B cell (primary cell): ENCODE data around the gene DPYD. TPM values are rescaled to one million over a fixed set of nuclear protein-coding genes. Genes with fewer than 3 reads are reported as not detected.

Experiments used
- ATAC-seq: fragments of 200-7000 bp; cut with Tn5 transposase; one replicate; pipeline ENCODE4 v1.10.0; 2021; ENCODE audit warnings: low read depth, mild to moderate bottlenecking, moderate number of reproducible peaks, moderate library complexity
- CTCF ChIA-PET: fragments of 350-600 bp; sonication (Branson Sonifier 250); formaldehyde crosslinking; loops from one replicate; lab custom pipeline; 2021; ENCODE audit warnings: antibody characterized with exemption, inconsistent platforms; lab: Charles Lee
- POLR2A ChIA-PET: fragments of 350-600 bp; sonication (Branson Sonifier 250); formaldehyde crosslinking; loops from one replicate; lab custom pipeline; 2021; ENCODE audit warnings: antibody characterized with exemption; lab: Charles Lee
- DNase-seq: peaks from one replicate; pipeline ENCODE4 v3.0.0; 2013
- H2AFZ ChIP-seq: 2 replicates; pipeline ENCODE4 v1.6.1; 2012; ENCODE audit warnings: mild to moderate bottlenecking, low read depth, low read length; ENCODE audit not compliant: insufficient read depth, poor library complexity, severe bottlenecking
- H3K27ac ChIP-seq, 2 donors: 1 replicate in 1 of 2; 2 replicates in 1 of 2; pipeline ENCODE4 v1.5.1; 2012 to 2013; ENCODE audit warnings: low read length in 2 of 2, mild to moderate bottlenecking in 2 of 2, moderate library complexity in 1 of 2
- H3K27me3 ChIP-seq, 4 experiments: fragments of 200-600 bp in 1 of 4; sonication (generic) in 1 of 4; replicated peaks in 1 of 4; 1 replicate in 2 of 4; 2 replicates in 2 of 4; pipeline versions ENCODE4 v1.6.1 to v1.7.0; 2013 to 2016; ENCODE audit warnings: low read length in 3 of 4, mild to moderate bottlenecking in 2 of 4, mixed read lengths in 1 of 4, moderate library complexity in 1 of 4; ENCODE audit not compliant: insufficient read depth in 4 of 4, control insufficient read depth in 3 of 4; ENCODE audit errors: control extremely low read depth in 1 of 4
- H3K36me3 ChIP-seq, 2 experiments: replicated peaks in 1 of 2; 1 replicate in 1 of 2; 2 replicates in 1 of 2; pipeline versions ENCODE4 v1.6.1 to v1.7.1; 2013; ENCODE audit warnings: low read length in 1 of 2; ENCODE audit not compliant: insufficient read depth in 2 of 2, control insufficient read depth in 1 of 2; ENCODE audit errors: control extremely low read depth in 1 of 2, extremely low read depth in 1 of 2
- H3K4me1 ChIP-seq, 2 donors: fragments of 200-600 bp in 1 of 2; sonication (generic) in 1 of 2; 1 replicate in 1 of 2; 2 replicates in 1 of 2; pipeline versions ENCODE4 v1.5.1 to v1.6.1; 2013 to 2017; ENCODE audit warnings: low read length in 2 of 2; ENCODE audit not compliant: control insufficient read depth in 2 of 2, insufficient read depth in 2 of 2
- H3K4me2 ChIP-seq: replicated peaks from 2 replicates; pipeline ENCODE3; 2012; ENCODE audit warnings: mild to moderate bottlenecking, low read depth, low read length; ENCODE audit not compliant: poor library complexity, severe bottlenecking
- H3K4me3 ChIP-seq, 5 experiments: fragments of 200-600 bp in 1 of 5; sonication (generic) in 1 of 5; 1 replicate in 3 of 5; 2 replicates in 2 of 5; pipeline versions ENCODE4 v1.5.1 to v1.7.0; 2011 to 2016; ENCODE audit warnings: low read length in 4 of 5, mild to moderate bottlenecking in 4 of 5, low read depth in 2 of 5, control low read depth in 1 of 5, moderate library complexity in 1 of 5; ENCODE audit not compliant: insufficient read depth in 1 of 5; ENCODE audit errors: control extremely low read depth in 1 of 5, extremely low read depth in 1 of 5
- H3K79me2 ChIP-seq: fragments of 200-600 bp; sonication (generic); one replicate; pipeline ENCODE4 v1.6.0; 2016; ENCODE audit warnings: low read length; ENCODE audit not compliant: control insufficient read depth, insufficient read depth
- H3K9ac ChIP-seq: fragments of 200-600 bp; sonication (generic); 2 replicates; pipeline ENCODE4 v1.6.1; 2017; ENCODE audit warnings: mild to moderate bottlenecking, low read length, moderate library complexity
- H3K9me3 ChIP-seq, 3 donors: one replicate each; pipeline versions ENCODE4 v1.6.1 to v1.7.1; 2013; ENCODE audit warnings: low read length in 2 of 3; ENCODE audit not compliant: control insufficient read depth in 2 of 3, insufficient read depth in 1 of 3; ENCODE audit errors: control extremely low read depth in 1 of 3
- H4K20me1 ChIP-seq: 2 replicates; pipeline ENCODE4 v1.6.0; 2012; ENCODE audit warnings: mild to moderate bottlenecking, low read length; ENCODE audit not compliant: insufficient read depth, control insufficient read depth, poor library complexity, severe bottlenecking
- H3K27ac Mint-ChIP-seq: one replicate; pipeline ENCODE4 v1.8.0; 2021; ENCODE audit warnings: mixed read lengths
- H3K27me3 Mint-ChIP-seq: one replicate; pipeline ENCODE4 v1.8.0; 2021; ENCODE audit warnings: mixed read lengths
- H3K4me1 Mint-ChIP-seq: one replicate; pipeline ENCODE4 v1.8.0; 2021; ENCODE audit warnings: mixed read lengths
- H3K4me3 Mint-ChIP-seq: one replicate; pipeline ENCODE4 v1.8.0; 2021; ENCODE audit warnings: mixed read lengths
- H3K9me3 Mint-ChIP-seq: one replicate; pipeline ENCODE4 v1.8.0; 2022; ENCODE audit warnings: mixed read lengths; ENCODE audit not compliant: insufficient read depth
- CTCF ChIP-seq: fragments of 200-600 bp; IDR thresholded peaks from one replicate; pipeline ENCODE4 v1.8.0; 2022; ENCODE audit warnings: antibody characterized with exemption, mild to moderate bottlenecking
- EZH2 ChIP-seq: IDR thresholded peaks from 2 replicates; pipeline ENCODE4 v1.6.1; 2012; ENCODE audit warnings: borderline replicate concordance, low read depth, mild to moderate bottlenecking, moderate library complexity, low read length; ENCODE audit not compliant: insufficient read depth, poor library complexity, severe bottlenecking
- WGBS: methylation state at CpG from one replicate; pipeline ENCODE4 v1.1.5; 2013; ENCODE audit warnings: missing lambda C conversion rate; ENCODE audit not compliant: insufficient coverage; 5-methylcytosine and 5-hydroxymethylcytosine counted together
- intact Hi-C: fragments of 100-400 bp; cut with micrococcal nuclease; formaldehyde crosslinking; loops from one replicate; pipeline ENCODE4 v1.10.0; 2022
- polyA plus RNA-seq: library from polyadenylated mRNA; depleted of rRNA; stranded (reverse); fragments of >200 nt; gene quantifications from 2 replicates; pipeline ENCODE4 v1.2.3, GENCODE V29; 2012
- total RNA-seq, 2 donors: library from RNA; stranded (reverse); fragments of 120-200 nt in 1 of 2; gene quantifications; 1 replicate in 1 of 2; 2 replicates in 1 of 2; pipeline versions ENCODE4 v1.2.3 to v1.2.4, GENCODE V29; 2013 to 2022

The DPYD gene
- total and polyA plus RNA-seq, 2 donors (not counting 1 experiment from before 2014, with no cell fraction given), result 4.2 to 19.0 TPM

DNA sequence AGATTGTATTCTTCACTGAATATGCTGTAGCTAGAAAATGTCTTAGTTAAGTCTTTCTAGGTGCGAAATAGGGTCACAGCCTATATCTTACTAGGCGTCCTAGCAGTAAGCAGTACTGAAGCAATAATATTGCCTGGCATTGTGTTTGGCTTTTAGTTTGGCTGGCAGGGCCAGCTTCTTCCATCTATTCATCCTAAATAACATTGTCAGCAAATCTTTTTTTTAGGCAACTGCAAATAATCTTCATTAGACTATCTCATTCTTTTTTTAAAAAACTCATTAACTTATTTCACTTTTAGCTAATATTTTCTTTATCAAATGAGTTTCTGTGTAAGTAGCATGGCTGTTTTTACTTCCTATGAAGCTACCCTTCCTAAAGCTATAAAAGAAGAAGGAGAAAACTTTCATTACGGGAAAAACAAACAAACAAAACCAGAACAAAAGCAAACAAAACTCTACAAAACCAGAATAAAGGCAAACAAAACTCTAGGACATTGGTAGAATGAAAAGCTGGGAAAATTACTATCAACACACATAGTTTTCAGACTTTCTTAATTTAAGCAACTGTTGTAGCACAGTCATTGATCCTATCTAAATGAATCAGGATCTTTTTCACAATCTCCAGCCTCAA lies 506.0 kb downstream of the DPYD start:
- H3K9me3 Mint-ChIP-seq, result no peaks in the 10 kb centered on the region
- H3K27ac ChIP-seq, result no peak overlapping the region
- no peaks in the 10 kb centered on the region for H3K4me1 ChIP-seq
- TF ChIP-seq EZH2 (no peak), CTCF (no peak)
- H3K4me3 Mint-ChIP-seq, result no peak overlapping the region
- H3K4me2 ChIP-seq, result no peak overlapping the region
- POLR2A ChIA-PET, result no interaction called here
- DNase-seq, result no peak
- ATAC-seq, result no peak
- intact Hi-C loops, result no loop called here
- H3K27me3 Mint-ChIP-seq, result no peaks in the 10 kb centered on the region
- no peaks in the 10 kb centered on the region for H3K9me3 ChIP-seq
- 100% methylated on average over 2 of the region's 3 CpGs for WGBS
- no peaks in the 10 kb centered on the region for H3K79me2 ChIP-seq
- no peaks in the 10 kb centered on the region for H4K20me1 ChIP-seq
- no peak overlapping the region for H3K4me3 ChIP-seq
- H3K4me1 Mint-ChIP-seq, result no peaks in the 10 kb centered on the region
- CTCF ChIA-PET, result no interaction called here
- no peak overlapping the region for H3K9ac ChIP-seq
- H3K27me3 ChIP-seq, result no peaks in the 10 kb centered on the region
- H3K36me3 ChIP-seq, result no peaks in the 10 kb centered on the region
- H3K27ac Mint-ChIP-seq, result no peak overlapping the region
- no peak overlapping the region for H2AFZ ChIP-seq

DNA sequence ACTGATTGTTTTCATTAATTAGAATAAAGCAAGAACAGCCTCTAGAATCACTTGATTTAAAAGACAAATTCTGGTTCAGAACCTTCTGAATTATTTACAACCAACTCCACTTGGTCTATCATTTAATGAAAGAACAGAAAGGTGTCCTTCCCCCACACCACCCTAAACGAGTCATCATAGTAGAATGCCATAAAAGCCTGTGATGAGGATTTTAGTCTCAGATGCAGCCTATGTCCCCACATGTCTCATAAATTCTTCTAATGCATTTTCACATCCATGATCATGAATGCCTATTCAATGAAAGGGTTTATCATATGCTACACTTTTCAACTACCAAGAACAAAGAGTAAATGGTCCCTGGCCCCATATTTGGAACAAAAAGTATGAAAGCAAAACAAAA lies 508.1 kb downstream of the DPYD start:
- no peaks in the 10 kb centered on the region for H3K4me1 ChIP-seq
- H3K36me3 ChIP-seq, result no peaks in the 10 kb centered on the region
- no peaks in the 10 kb centered on the region for H4K20me1 ChIP-seq
- DNase-seq (no peak), ATAC-seq (no peak)
- H3K4me3 Mint-ChIP-seq, result no peak overlapping the region
- H2AFZ ChIP-seq, result no peak overlapping the region
- intact Hi-C loops, result no loop called here
- no peak overlapping the region for H3K4me2 ChIP-seq
- no peak overlapping the region for H3K27ac ChIP-seq
- ChIA-PET CTCF (no interaction called here), POLR2A (no interaction called here)
- H3K27me3 ChIP-seq, result no peaks in the 10 kb centered on the region
- H3K9me3 Mint-ChIP-seq, result no peaks in the 10 kb centered on the region
- H3K4me3 ChIP-seq, result no peak overlapping the region
- H3K9ac ChIP-seq, result no peak overlapping the region
- H3K9me3 ChIP-seq, result no peaks in the 10 kb centered on the region
- no peaks in the 10 kb centered on the region for H3K4me1 Mint-ChIP-seq
- H3K27me3 Mint-ChIP-seq, result no peaks in the 10 kb centered on the region
- no peak overlapping the region for H3K27ac Mint-ChIP-seq
- no peaks in the 10 kb centered on the region for H3K79me2 ChIP-seq
- no CpG with 5 or more reads among the region's 1 CpG for WGBS
- TF ChIP-seq CTCF (no peak), EZH2 (no peak)
